Brain microvascular endothelial cell (primary cell): ENCODE measurements around the gene SLC25A41.

Source experiments
- DNase-seq: peaks from one replicate; pipeline ENCODE4 v3.0.0-alpha.2; 2020
- H3K27ac ChIP-seq: fragments of 250-450 bp; sonication (Bioruptor Pico); 2 replicates; pipeline ENCODE4 v1.5.1; 2020; ENCODE audit warnings: mild to moderate bottlenecking, moderate library complexity
- H3K27me3 ChIP-seq: fragments of 250-450 bp; sonication (Bioruptor Pico); replicated peaks from 2 replicates; pipeline ENCODE4 v1.5.1; 2020; ENCODE audit warnings: mild to moderate bottlenecking
- H3K36me3 ChIP-seq: fragments of 250-450 bp; sonication (Bioruptor Pico); replicated peaks from 2 replicates; pipeline ENCODE4 v1.5.1; 2020; ENCODE audit warnings: mild to moderate bottlenecking
- H3K4me3 ChIP-seq: 2 replicates; pipeline ENCODE4 v1.5.1; 2011; ENCODE audit warnings: low read depth, mild to moderate bottlenecking, control low read depth, low read length, moderate library complexity
- CTCF ChIP-seq: IDR thresholded peaks from 2 replicates; pipeline ENCODE4 v1.5.1; 2011; ENCODE audit warnings: low read depth, mild to moderate bottlenecking, moderate library complexity, low read length, control low read depth, inconsistent platforms; ENCODE audit errors: missing control alignments
- in situ Hi-C: cut with HindIII; loops from 2 replicates; pipeline ENCODE4 v1.10.0; 2017; ENCODE audit warnings: low sequenced_read_pairs, low pct_ligation_motif_present

Gene SLC25A41

GRCh38 chr19:6451583-6452222 is 18.1 kb upstream of the SLC25A41 start:
- Histone ChIP-seq H3K4me3 (no peak overlapping the region), H3K36me3 (peaks cover 9% of the 10 kb centered on the region), H3K27me3 (no peaks in the 10 kb centered on the region), H3K27ac (no peak overlapping the region)
- DNase-seq = no peak
- no peak for TF ChIP-seq CTCF
- in situ Hi-C loops = no loop called here

GRCh38 chr19:6450166-6450565 is 16.6 kb upstream of the SLC25A41 start:
- in situ Hi-C loops = no loop called here
- no peak for DNase-seq
- no peaks in the 10 kb centered on the region for H3K27me3 ChIP-seq
- H3K27ac ChIP-seq = no peak overlapping the region
- peaks cover 9% of the 10 kb centered on the region for H3K36me3 ChIP-seq
- no peak overlapping the region for H3K4me3 ChIP-seq
- no peak for TF ChIP-seq CTCF

GRCh38 chr19:6448045-6448444 is 14.5 kb upstream of the SLC25A41 start:
- no peak for TF ChIP-seq CTCF
- Histone ChIP-seq H3K27me3 (no peaks in the 10 kb centered on the region), H3K36me3 (no peaks in the 10 kb centered on the region), H3K4me3 (no peak overlapping the region), H3K27ac (no peak overlapping the region)
- in situ Hi-C loops = no loop called here
- DNase-seq = no peak

- no peak overlapping the region for H3K27ac ChIP-seq
- no peaks in the 10 kb centered on the region for H3K27me3 ChIP-seq
- in situ Hi-C loops = no loop called here
- no peak for DNase-seq
- H3K36me3 ChIP-seq = no peaks in the 10 kb centered on the region
- no peak overlapping the region for H3K4me3 ChIP-seq
- TF ChIP-seq CTCF = no peak
Observed at GRCh38 chr19:6446452-6446851, 12.9 kb upstream of the SLC25A41 start.

GRCh38 chr19:6443986-6444385 is 10.4 kb upstream of the SLC25A41 start:
- DNase-seq = no peak
- no peak for TF ChIP-seq CTCF
- Histone ChIP-seq H3K4me3 (no peak overlapping the region), H3K27me3 (no peaks in the 10 kb centered on the region), H3K27ac (no peak overlapping the region), H3K36me3 (no peaks in the 10 kb centered on the region)
- in situ Hi-C loops = no loop called here

- no peak for DNase-seq
- H3K27ac ChIP-seq = no peak overlapping the region
- TF ChIP-seq CTCF = no peak
- no peaks in the 10 kb centered on the region for H3K36me3 ChIP-seq
- in situ Hi-C loops = no loop called here
- H3K4me3 ChIP-seq = no peak overlapping the region
- H3K27me3 ChIP-seq = no peaks in the 10 kb centered on the region
Observed at GRCh38 chr19:6442087-6442688, 8.6 kb upstream of the SLC25A41 start.
